GM18520 (cell line): ENCODE data around the gene GRAMD2B.
"Not testable (repeated sequence)": the region's sequence is repeated elsewhere in the genome, so short reads cannot be mapped to it uniquely, and the experiment has no call there.

Experiments used
- ATAC-seq: cut with Tn5 transposase; IDR thresholded peaks from one replicate; pipeline ENCODE4 v1.9.1; 2021; ENCODE audit not compliant: unreplicated experiment

Gene GRAMD2B

DNA sequence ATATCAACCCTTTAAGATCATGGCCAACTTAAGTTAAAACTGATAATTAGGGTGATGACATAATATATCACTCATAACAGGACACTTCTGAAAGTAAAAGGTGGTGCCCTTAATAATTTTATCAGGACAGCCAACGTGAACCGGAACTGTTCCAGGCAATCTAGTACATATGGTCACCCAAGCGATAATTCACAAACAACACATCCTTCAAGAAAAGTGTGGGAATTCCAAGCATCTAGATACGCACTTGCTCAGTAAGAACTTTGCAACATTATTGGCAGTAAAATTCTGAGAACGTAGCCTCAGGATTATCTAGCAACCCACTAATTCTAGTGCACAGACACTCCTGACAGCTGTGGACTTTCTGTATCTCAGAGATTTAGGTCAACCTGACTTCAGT lies 86.1 kb downstream of the GRAMD2B start:
- ATAC-seq: no peak

DNA sequence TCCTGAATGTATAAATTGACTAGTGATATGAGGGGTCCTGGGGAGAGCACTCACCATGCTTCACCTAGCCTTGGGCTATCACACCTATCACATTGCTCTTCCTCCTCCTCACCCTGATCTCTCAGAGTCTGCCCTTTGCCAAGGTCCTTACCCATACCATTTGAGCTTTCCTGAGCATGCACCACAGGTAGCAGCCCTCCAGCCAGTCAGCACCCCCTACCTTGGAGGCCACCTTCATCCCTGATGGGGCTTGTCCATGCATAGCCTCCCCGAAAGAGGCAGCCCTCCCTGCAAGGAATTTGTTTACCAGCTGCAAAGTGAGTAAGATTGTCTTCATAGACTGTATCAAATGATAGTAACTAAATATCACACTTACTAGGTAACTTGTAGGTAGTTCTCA lies 88.8 kb downstream of the GRAMD2B start:
- ATAC-seq: no peak

DNA sequence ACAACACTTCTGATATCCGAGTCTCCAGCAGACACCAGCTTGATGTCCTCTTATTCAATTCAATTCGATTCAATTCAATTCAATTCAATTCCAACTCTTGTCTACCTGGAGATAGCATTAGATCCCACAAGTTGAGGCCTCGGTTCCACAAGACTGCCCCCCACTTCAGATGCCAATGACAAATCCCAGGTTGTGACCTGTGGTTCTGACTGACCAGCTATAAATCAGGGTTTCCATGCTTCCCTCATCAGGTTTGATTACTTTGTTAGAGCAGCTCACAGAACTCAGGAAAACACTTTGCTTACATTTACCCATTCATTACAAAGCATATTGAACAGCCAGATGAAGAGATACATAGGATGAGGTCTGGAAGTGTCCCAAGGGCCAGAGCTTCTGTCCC lies 89.2 kb downstream of the GRAMD2B start:
- no peak for ATAC-seq

DNA sequence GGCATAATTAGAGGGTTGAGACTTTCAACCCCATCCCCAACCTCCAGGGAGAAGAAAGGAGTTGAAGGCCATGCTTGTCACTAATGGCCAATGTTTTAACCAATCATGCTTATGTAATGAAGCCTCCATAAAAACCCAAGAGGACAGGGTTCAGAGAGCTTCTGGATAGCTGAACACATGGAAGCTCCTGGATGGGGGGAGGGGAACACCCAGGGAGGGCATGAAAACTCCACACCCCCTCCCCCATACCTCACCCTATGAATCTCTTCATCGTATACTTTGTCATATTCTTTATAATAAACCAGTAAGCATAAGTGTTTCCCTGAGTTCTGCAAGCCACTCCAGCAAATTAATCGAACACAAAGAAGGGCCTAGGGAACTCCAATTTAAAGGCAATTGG lies 90.1 kb downstream of the GRAMD2B start:
- ATAC-seq: no peak

DNA sequence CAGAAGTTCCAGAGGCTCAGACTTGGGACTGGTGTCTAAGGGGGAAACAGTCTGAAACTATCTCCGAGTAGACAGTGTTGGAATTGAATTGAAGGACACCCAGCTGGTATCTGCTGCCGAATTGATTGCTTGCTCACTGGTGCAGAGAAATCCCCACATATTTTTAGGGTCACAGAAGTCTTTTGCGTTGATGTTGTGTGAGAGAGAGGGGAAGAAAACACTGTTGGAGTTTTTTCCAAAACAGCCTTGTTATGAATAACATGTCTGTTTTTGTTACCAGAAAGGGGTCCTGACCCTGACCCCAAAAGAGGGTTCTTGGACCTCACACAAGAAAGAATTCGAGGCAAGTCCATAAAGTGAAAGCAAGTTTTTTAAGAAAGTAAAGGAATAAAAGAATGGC lies 90.5 kb downstream of the GRAMD2B start:
- no peak for ATAC-seq

DNA sequence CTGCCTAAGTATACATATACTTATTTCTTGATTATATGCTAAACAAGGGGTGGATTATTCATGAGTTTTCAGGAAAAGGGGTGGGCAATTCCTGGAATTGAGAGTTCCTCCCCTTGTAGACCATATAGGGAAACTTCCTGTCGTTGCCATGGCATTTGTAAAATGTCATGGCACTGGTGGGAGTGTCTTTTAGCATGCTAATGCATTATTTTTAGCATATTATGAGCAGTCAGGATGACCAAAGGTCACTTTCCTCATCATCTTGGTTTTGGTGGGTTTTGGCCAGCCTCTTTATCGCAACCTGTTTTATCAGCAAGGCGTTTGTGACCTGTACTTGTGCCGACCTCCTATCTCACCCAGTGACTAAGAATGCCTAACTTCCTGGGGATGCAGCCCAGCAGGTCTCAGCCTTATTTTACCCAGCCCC lies 90.9 kb downstream of the GRAMD2B start:
- ATAC-seq: no peak

DNA sequence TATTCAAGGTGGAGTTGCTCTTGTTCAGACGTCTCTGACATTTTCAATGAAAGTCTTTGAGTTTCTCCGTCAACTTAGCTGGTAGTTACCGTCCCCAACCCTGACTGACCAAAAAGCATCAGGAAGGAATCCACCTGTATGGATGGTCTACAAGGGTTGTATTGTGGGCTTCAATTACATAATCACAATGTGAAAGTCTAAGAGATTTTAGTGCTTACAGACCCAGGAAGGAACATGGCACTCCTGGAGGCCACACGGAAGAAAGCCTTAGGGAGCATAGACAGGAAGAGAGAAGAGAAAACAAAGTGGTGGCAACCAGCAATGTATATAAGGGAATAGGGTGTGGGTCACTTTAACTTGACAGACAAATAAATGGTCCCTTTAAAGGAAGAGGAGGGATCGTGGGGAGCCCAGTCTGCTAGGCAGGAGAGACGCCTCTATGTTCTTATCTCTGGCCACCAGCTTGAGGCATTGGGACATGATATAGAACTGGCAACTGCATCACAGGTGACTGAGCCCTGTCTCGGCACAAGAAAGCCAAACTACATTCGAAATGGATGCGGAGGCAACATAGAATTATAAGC lies 91.4 kb downstream of the GRAMD2B start:
- no peak for ATAC-seq

DNA sequence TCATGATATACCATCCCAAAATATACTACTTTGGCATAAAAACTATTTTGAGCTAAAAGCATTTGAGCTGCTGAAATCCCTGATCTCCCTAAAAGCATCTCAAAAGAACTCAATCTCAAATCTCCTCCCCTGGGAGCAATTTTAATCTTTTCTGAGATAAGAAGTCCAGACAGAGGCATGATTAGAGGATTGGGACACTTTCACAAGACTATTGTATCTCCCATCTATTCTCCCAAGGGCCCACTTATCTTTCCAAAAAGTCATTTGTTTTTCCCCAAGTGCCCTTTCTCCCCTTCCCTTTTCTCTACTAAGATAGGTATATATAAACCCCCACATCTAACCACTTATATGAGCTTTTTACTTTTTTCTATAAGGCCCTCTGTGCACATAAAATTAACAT lies 92.1 kb downstream of the GRAMD2B start:
- ATAC-seq: no peak

DNA sequence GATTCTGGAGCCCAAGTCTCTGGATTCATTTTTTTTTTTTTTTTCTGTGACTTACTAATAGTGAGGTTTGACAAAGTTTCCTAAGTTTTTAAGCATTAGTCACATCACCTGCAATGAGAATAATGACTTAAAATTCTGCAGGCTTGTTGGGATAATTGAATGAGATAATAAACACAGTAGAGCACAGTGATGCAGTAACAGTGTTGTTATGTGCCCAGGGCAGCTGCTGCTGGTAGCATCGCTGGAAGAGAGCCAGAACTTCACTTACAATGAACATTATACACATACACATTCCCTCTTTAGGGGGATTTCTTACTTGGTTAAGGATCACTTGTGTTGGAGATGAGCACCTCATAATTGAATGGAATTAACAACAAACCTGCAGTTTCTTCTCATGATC lies 92.9 kb downstream of the GRAMD2B start:
- ATAC-seq: no peak

DNA sequence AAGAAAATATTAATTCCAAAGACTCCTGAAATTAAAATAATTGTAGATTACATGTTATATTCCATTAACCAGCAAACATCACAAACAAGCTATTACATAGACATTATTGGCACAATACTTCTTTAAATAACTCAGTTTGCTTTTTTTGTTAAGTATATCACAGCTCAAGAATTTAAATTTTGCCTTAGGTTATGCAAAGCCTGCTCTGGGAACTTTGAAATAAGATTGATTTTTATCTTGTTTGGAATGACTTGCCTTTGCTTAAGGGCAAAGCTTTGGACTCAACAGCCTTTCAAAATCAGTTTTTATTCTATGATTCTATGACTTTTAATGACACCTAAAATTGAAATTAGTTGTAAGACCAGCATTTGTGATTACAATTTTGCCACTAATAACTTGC lies 93.6 kb downstream of the GRAMD2B start:
- no peak for ATAC-seq

DNA sequence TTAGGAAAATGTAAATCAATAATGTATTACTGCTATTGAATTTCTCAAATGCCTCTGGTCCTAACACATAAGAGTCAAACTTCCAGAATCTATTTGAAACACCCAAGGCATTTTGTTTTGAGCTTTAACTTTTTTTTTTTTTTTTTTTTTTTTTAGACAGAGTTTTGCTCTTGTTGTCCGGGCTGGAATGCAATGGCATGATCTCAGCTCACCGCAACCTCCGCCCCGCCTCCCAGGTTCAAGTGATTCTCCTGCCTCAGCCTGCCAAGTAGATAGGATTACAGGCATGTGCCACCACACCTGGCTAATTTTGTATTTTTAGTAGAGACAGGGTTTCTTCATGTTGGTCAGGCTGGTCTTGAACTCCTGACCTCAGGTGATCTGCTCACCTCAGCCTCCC lies 96.0 kb downstream of the GRAMD2B start:
- not testable (repeated sequence) for ATAC-seq

DNA sequence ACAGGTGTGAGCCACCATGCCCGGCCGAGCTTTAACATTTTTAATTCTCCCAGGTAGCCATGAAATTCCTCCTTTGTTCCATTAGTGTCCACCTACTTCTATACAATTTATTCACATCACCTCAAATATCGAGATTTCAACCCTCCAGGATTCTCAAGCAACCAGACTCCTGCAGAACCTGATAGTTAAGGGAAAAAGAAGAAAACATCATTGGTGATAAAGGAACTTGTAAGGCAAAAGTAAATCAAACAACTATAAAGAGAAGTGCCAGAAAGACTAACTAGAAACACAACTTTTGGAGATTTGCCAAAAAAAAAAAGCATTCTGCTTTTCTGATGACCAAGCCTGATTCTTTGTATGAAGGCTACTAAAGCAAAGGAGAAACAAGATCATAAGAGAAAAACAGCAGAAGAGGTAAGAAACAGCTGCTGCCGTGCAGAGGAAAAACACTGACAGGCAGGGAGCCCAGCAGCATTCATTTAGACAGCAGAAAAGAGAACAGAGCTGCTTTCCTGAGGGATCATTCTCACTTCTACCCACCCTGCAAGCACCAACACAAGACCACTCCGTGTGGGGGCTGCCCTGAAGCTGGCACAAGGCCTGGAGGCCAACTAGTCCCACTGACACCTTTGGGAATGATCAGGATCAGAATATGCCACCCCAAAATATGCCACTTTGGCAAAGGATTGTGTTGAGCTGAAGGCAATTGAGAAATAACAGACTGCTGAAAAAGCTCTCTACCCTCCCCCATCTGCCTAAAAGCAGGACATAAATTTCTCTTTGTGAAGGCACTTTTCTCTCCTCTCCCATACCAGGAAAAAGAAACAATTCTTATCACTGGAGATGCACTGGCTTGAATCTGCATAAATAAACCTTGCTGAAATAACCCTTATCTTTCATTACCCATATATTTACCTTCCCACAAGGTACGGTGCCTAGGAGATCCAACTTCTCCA lies 96.7 kb downstream of the GRAMD2B start:
- ATAC-seq: no peak

DNA sequence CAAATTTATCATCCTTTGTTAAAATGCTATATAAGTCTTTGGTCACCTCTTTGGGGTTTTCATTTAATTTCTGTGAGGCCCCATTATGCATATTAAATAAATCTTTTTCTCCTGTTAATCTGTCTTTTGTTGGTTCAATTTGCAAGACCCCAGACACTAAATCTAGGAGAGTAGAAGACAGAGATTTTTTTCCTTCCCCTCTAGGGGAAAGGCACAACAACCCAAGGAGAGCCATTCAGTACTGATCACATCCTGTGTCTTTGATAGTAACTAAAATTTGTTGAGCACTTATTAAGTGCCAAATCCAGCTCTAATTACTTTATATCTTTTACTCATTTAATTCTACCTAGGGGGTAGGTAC lies 97.4 kb downstream of the GRAMD2B start:
- no peak for ATAC-seq

DNA sequence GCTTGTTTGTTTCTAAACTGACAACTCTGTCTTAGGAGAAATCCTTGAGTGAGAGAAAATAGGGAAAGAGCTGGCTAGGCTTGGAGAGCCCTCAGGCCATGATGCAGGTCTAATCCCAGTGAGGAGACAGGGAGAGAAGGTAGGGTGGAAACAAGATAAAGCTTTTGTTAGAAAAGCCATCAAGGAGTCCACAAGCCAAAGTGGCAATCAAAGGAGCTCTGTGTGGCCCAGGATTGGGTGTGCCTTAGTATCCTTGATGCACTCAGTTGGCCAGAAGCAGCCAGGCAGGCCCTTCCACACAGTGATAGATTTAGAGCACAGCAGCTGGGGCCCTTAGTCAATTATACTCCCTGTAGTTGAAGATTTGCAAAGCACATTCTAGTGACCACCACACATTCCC lies 97.9 kb downstream of the GRAMD2B start:
- ATAC-seq: no peak

DNA sequence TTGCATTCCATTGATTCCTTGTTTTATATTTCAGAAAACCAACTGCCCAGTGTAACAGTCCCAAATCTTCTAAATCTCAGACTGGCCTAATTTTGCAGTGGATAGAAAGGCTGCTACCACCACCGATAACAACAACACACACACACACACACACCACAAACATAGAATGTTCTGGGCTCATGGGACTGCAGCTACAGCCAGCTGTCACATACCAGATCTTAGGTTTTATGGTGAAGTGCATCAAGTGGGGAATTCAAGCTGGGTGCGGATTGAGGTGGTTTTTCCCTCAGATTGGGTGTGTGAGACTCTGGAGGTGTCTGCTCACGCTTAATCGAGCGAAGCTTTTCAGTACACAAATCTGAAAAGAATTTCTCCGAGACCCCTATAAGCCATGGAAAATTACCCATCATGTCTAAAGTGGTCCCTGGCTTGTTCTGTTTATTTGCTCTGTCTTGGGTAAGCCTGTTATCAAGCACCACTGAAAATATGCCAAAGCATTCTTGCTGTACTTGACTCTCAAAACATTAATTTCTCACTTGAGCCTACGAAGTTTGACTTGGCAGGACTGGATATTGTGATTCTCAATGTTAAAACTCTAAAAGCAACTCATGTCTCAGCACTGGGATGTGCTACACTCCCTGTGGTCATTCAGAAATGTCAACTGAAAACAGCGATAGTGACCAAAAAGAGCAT lies 100.8 kb downstream of the GRAMD2B start:
- ATAC-seq: no peak

DNA sequence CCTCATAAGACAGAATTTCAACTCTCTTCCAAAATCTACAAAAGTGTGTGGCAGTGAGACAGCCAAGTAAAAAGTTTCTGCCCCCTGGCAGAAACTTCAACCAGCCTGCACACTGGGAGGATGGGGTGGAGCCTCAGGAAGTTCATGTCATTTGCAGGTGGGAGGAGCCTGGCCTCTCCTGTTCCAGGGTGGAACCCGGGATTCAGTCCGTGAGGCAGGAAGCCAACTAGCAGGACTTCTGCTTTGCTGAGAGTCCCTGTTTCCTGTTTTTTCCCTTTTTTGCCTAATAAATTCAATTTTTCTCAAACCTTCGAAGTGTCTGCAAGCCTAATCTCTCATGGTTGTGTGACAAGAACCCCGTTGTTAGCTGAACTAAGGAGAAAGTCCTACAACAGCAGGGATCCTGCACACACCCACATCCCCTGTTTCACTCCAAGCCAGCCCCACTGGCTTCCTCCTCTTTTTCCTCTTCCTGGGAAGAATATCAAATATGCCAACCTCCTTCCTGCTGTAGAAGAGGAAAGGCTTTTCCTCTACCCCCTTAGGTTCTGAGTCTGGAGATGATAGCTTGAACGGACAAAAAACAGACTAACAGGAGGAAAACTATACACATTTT lies 102.5 kb downstream of the GRAMD2B start:
- no peak for ATAC-seq

DNA sequence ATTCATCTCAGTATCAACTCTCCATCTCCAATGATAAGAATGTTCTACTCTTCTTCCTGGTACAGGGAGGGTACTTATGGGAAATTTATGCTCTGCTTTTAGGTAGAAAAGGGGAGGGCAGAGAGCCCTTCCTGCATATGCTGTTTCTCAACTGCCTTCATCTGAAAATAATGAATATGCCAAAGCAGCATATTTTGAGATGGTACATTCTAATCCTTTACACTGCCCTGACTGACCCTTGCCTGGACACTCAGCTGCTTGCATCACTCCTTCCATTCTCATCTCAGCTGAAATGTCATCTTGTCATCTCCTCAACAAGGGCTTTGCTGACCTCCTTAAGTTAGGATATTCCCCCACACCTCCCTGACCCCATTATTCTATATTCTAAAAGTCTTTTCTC lies 103.3 kb downstream of the GRAMD2B start:
- ATAC-seq: no peak

DNA sequence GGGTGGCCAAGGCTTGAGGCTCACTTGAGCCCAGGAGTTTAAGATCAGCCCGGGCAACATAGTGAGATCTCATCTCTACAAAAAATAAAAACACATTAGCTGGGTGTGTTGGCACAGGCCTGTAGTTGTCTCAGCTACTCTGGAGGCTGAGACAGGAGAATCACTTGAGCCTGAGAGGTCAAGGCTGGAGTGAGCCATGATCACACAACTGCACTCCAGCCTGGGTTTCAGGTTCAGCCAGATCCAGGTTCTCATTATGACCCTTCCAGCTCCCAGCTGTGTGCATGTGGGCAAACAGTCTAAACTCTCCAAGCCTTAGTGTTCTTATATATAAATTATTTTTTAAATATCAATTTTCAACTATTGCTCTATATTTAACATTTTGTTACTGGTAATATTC lies 103.9 kb downstream of the GRAMD2B start:
- ATAC-seq: no peak

DNA sequence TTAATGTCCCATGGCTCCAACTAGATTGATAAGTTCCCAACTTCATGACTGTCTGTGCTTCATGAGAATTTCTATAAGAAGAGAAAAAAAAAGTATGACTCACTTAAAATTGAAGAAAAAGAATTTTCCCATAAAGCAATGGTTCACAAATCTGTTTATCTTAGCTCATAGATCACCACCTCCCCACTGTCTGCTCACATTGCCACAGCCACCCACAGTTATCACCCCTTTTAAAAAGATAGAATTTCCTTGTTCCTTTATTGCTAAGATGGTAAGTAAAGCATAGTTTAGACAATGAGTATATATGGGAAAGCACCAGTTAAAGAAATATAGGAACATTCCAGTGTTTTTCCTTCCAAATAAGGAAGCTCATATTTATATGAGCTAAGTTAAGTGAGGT lies 104.7 kb downstream of the GRAMD2B start:
- no peak for ATAC-seq

DNA sequence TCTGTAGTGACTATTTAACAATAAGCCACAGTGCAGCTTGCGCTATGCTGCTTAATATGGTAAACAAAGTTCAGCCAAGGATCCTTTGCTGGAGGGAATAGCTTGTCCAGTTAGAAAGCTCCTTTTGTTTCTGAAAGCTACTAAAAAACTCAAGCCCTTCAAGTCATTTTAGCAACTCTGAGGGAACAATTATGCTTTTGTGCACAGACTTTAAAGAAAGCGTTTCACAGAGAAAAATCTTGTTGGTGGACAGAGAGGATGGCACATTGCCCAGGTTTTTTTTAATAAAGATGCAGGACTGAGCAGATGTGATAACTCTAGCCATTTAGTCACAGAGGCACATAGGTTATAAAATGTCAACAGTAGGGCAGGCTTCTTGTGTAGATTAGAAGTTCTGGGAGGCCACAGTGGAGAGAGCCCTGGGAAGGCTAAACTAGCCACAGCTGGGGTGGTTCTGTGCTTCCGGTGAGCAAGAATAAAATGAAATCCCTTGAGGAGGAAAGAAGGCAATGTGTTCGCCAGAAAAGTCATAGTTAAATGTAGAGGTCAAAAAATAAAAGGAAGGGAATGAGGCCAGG lies 108.4 kb downstream of the GRAMD2B start:
- ATAC-seq: no peak

DNA sequence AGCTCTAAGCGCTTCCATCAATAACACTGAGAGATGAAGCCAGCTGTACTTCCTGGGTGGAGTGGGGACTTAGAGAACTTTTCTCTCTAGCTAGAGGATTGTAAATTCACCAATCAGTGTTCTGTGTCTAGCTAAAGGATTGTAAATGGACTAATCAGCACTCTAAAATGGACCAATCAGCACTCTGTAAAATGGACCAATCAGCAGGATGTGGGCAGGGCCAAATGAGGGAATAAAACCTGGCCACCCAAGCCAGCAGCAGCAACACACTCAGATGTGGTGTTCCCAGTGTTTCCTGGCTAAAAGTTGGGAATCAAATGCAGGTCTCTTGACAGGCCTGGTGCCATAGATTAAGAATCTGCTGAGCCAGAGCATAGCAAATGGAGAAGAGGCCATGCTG lies 111.3 kb downstream of the GRAMD2B start:
- ATAC-seq: no peak
